Hepatocyte (in vitro differentiated cells): ENCODE measurements around the gene KIF26B. TPM values are rescaled to one million over a fixed set of nuclear protein-coding genes. Genes with fewer than 3 reads are reported as not detected.

Experiments used
- DNase-seq: peaks from one replicate; pipeline ENCODE4 v3.0.0-alpha.2; 2016; ENCODE audit warnings: low spot score
- H2AFZ ChIP-seq: fragments of 200-600 bp; sonication (generic); 2 replicates; pipeline ENCODE4 v1.6.0; 2016; ENCODE audit warnings: antibody characterized with exemption, mild to moderate bottlenecking
- H3K27ac ChIP-seq: fragments of 200-600 bp; sonication (generic); 2 replicates; pipeline ENCODE4 v1.5.1; 2016; ENCODE audit warnings: mild to moderate bottlenecking
- H3K27me3 ChIP-seq: fragments of 200-600 bp; sonication (generic); 2 replicates; pipeline ENCODE4 v1.6.1; 2016
- H3K36me3 ChIP-seq: fragments of 200-600 bp; sonication (generic); replicated peaks from 2 replicates; pipeline ENCODE4 v1.5.1; 2016; ENCODE audit warnings: low read depth; ENCODE audit not compliant: insufficient read depth
- H3K4me1 ChIP-seq: fragments of 200-600 bp; sonication (generic); 2 replicates; pipeline ENCODE4 v1.5.1; 2016; ENCODE audit warnings: mild to moderate bottlenecking, moderate library complexity; ENCODE audit not compliant: insufficient read depth
- H3K4me2 ChIP-seq: fragments of 200-600 bp; sonication (generic); 2 replicates; pipeline ENCODE4 v1.6.0; 2016
- H3K4me3 ChIP-seq: fragments of 200-600 bp; sonication (generic); 2 replicates; pipeline ENCODE4 v1.5.1; 2016; ENCODE audit warnings: mild to moderate bottlenecking
- H3K79me2 ChIP-seq: fragments of 200-600 bp; sonication (generic); 2 replicates; pipeline ENCODE4 v1.6.0; 2017; ENCODE audit warnings: mild to moderate bottlenecking
- H3K9me2 ChIP-seq: fragments of 200-600 bp; sonication (generic); replicated peaks from 2 replicates; pipeline ENCODE4 v1.6.0; 2017; ENCODE audit warnings: mild to moderate bottlenecking; ENCODE audit not compliant: insufficient read depth
- H3K9me3 ChIP-seq: fragments of 200-600 bp; sonication (generic); 2 replicates; pipeline ENCODE4 v1.5.1; 2016; ENCODE audit warnings: low read depth, mild to moderate bottlenecking
- H4K20me1 ChIP-seq: fragments of 200-600 bp; sonication (generic); 2 replicates; pipeline ENCODE4 v1.6.0; 2016; ENCODE audit warnings: mild to moderate bottlenecking; ENCODE audit not compliant: insufficient read depth, poor library complexity, severe bottlenecking
- EZH2 ChIP-seq: fragments of 200-600 bp; sonication (generic); IDR thresholded peaks from 2 replicates; pipeline ENCODE4 v1.6.1; 2016; ENCODE audit warnings: antibody characterized with exemption, mild to moderate bottlenecking, borderline replicate concordance
- EZH2phosphoT487 ChIP-seq: fragments of 200-600 bp; sonication (generic); IDR thresholded peaks from one replicate; pipeline ENCODE4 v1.6.1; 2018; ENCODE audit warnings: antibody characterized with exemption, mild to moderate bottlenecking, low read depth, moderate library complexity; ENCODE audit not compliant: unreplicated experiment, severe bottlenecking
- WGBS: methylation state at CpG from one replicate; pipeline ENCODE4 v1.1.6; 2016; ENCODE audit warnings: low lambda C conversion rate; ENCODE audit errors: missing lambda C conversion rate; 5-methylcytosine and 5-hydroxymethylcytosine counted together
- polyA plus RNA-seq: library from polyadenylated mRNA; unstranded; fragments of >200 nt; fragmentation: Nextera tagmentation; extraction: Ambion mirVana; gene quantifications from 2 replicates; pipeline ENCODE4 v1.2.1, GENCODE V29; 2016
- total RNA-seq: library from RNA; depleted of rRNA; stranded (reverse); fragments of >200 nt; gene quantifications from 2 replicates; pipeline ENCODE4 v1.2.3, GENCODE V29; 2014
- TF ChIP-seq, protein P1 (sequence below): fragments of 200-600 bp; sonication (generic); IDR thresholded peaks from 2 replicates; pipeline ENCODE4 v1.5.1; 2016; ENCODE audit warnings: antibody characterized with exemption, mild to moderate bottlenecking; ENCODE audit not compliant: poor library complexity

KIF26B gene
- total and polyA plus RNA-seq, 2 experiments from 2014 or later, result 12.7 to 21.6 TPM

DNA sequence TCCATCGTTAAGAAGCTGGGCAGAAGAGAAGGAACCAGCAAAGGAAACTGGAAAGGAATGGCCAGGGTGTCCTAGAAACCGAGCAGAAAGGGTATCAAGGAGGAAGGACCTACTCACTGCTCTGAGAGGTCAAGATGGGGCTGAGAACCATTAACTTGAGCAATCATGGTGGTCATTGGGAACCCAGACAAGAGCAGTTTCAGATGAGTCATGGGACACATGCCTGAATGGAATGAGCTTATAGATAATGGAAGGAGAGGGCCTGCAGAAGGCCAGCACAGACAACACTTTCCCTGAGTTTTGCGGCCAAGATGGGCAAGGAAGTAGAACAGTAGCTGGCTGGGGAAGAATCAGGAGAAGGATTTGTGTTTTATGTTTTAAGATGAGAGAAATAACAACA is 383.2 kb downstream of the KIF26B start:
- Histone ChIP-seq H2AFZ (no peak overlapping the region), H3K4me3 (no peak overlapping the region), H4K20me1 (no peaks in the 10 kb centered on the region), H3K36me3 (no peaks in the 10 kb centered on the region), H3K27me3 (no peaks in the 10 kb centered on the region), H3K79me2 (no peaks in the 10 kb centered on the region), H3K4me2 (no peak overlapping the region), H3K27ac (no peak overlapping the region), H3K9me2 (no peaks in the 10 kb centered on the region), H3K4me1 (no peaks in the 10 kb centered on the region), H3K9me3 (no peaks in the 10 kb centered on the region)
- TF ChIP-seq EZH2phosphoT487 (no peak), EZH2 (no peak)
- TF ChIP-seq, protein P1, sequence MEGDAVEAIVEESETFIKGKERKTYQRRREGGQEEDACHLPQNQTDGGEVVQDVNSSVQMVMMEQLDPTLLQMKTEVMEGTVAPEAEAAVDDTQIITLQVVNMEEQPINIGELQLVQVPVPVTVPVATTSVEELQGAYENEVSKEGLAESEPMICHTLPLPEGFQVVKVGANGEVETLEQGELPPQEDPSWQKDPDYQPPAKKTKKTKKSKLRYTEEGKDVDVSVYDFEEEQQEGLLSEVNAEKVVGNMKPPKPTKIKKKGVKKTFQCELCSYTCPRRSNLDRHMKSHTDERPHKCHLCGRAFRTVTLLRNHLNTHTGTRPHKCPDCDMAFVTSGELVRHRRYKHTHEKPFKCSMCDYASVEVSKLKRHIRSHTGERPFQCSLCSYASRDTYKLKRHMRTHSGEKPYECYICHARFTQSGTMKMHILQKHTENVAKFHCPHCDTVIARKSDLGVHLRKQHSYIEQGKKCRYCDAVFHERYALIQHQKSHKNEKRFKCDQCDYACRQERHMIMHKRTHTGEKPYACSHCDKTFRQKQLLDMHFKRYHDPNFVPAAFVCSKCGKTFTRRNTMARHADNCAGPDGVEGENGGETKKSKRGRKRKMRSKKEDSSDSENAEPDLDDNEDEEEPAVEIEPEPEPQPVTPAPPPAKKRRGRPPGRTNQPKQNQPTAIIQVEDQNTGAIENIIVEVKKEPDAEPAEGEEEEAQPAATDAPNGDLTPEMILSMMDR, result no peak
- WGBS, result 88% methylated on average over 3 of the region's 3 CpGs
- no peak for DNase-seq

DNA sequence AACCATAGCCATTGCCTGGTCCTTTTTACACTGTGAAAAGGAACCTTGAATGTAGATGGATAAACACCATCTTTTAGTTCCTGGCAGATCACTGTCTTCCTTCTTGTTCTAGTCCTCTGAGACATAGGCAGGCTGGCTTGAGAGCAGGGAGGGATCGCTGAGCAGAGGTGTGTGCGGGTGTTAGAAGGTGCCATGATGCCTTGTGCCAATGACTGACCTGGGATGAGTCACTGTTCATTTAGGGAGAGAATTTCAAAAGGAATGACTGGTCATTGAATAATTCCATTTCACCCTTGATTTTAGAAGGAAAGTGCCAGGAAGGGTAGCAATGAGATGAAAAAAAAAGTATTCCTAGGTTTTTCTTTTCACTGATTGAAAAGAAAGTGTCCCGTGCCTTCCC is 383.9 kb downstream of the KIF26B start:
- Histone ChIP-seq H4K20me1 (no peaks in the 10 kb centered on the region), H3K4me1 (no peaks in the 10 kb centered on the region), H3K4me3 (no peak overlapping the region), H3K27ac (no peak overlapping the region), H3K36me3 (no peaks in the 10 kb centered on the region), H2AFZ (no peak overlapping the region), H3K9me3 (no peaks in the 10 kb centered on the region), H3K9me2 (no peaks in the 10 kb centered on the region), H3K79me2 (no peaks in the 10 kb centered on the region), H3K27me3 (no peaks in the 10 kb centered on the region), H3K4me2 (no peak overlapping the region)
- no peak for DNase-seq
- WGBS, result 96% methylated on average over 3 of the region's 3 CpGs
- TF ChIP-seq, protein P1, result no peak
- no peak for TF ChIP-seq EZH2
- TF ChIP-seq EZH2phosphoT487, result no peak

DNA sequence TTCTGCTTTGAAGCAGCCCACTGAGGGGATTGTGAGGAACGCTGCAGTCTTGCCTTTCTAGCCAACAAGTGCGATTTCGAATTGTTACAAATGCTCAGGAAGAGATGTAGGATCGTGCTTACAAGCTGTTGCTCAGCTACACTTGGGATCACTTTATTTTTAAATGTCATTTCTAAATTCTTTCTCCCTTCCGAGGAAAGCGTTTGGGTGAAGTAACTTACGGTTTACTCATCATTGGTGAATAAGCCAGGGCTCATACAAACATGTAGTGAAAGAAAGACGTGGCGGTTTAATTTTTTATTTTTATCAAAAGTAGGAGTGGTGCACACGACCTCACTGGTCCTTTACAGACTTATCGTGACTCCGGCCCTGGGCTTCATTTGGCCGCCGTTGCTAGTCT is 386.6 kb downstream of the KIF26B start:
- H3K79me2 ChIP-seq, result no peaks in the 10 kb centered on the region
- 95% methylated on average over 14 of the region's 14 CpGs for WGBS
- H4K20me1 ChIP-seq, result no peaks in the 10 kb centered on the region
- no peaks in the 10 kb centered on the region for H3K9me3 ChIP-seq
- no peak overlapping the region for H3K4me2 ChIP-seq
- no peaks in the 10 kb centered on the region for H3K27me3 ChIP-seq
- no peak overlapping the region for H3K27ac ChIP-seq
- H3K36me3 ChIP-seq, result no peaks in the 10 kb centered on the region
- H3K9me2 ChIP-seq, result no peaks in the 10 kb centered on the region
- H3K4me1 ChIP-seq, result no peaks in the 10 kb centered on the region
- DNase-seq, result no peak
- TF ChIP-seq, protein P1, result no peak
- TF ChIP-seq EZH2phosphoT487 (no peak), EZH2 (no peak)
- H2AFZ ChIP-seq, result no peak overlapping the region
- no peak overlapping the region for H3K4me3 ChIP-seq

DNA sequence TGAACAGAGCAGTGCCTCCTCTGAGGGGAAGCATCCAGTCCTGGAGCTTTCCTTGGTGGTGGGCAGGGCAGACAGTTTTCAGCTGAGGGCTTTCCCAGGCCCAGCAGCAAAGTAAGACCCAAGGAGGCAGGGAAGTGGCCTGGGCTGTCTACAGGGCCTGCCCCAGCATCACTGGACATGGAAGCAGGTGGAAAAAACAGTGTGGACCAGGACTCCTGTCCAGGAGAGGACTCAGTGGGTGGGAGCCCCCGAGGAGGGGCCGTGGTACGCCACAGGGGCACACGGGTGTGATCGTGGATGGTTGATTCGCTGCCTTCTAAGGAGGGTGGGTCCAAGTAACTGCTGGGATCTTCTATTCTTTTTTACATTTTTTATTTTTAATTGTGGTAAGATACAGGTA is 387.6 kb downstream of the KIF26B start:
- no peak for DNase-seq
- Histone ChIP-seq H3K79me2 (no peaks in the 10 kb centered on the region), H3K9me2 (no peaks in the 10 kb centered on the region), H3K36me3 (no peaks in the 10 kb centered on the region), H2AFZ (no peak overlapping the region), H3K4me2 (no peak overlapping the region), H4K20me1 (no peaks in the 10 kb centered on the region), H3K9me3 (no peaks in the 10 kb centered on the region), H3K4me3 (no peak overlapping the region), H3K27me3 (no peaks in the 10 kb centered on the region), H3K4me1 (no peaks in the 10 kb centered on the region), H3K27ac (no peak overlapping the region)
- 98% methylated on average over 6 of the region's 6 CpGs for WGBS
- TF ChIP-seq EZH2phosphoT487 (no peak), EZH2 (no peak)
- TF ChIP-seq, protein P1, result no peak
